Ascending aorta (tissue), 2 donors: ENCODE measurements around the gene GPR137. TPM values are rescaled to one million over a fixed set of nuclear protein-coding genes. Genes with fewer than 3 reads are reported as not detected.
A peak's percentile ranks its signal among the peaks of the same experiment; 100 is the strongest.
"Not testable (repeated sequence)": the region's sequence is repeated elsewhere in the genome, so short reads cannot be mapped to it uniquely, and the experiment has no call there.

ENCODE experiments used
- DNase-seq, 2 donors: peaks; one replicate each; pipeline ENCODE4 v3.0.0-alpha.2; 2019; ENCODE audit warnings: low spot score in 2 of 2
- H3K27ac ChIP-seq, 2 donors: fragments of 200-600 bp; sonication (generic); one replicate each; pipeline ENCODE4 v1.5.1; 2016 to 2017; ENCODE audit warnings: mild to moderate bottlenecking in 1 of 2
- H3K27me3 ChIP-seq: fragments of 200-600 bp; sonication (generic); one replicate; pipeline ENCODE4 v1.5.1; 2017
- H3K36me3 ChIP-seq, 2 donors: fragments of 200-600 bp; sonication (generic); one replicate each; pipeline ENCODE4 v1.5.1; 2016
- H3K4me1 ChIP-seq, 2 donors: fragments of 200-600 bp; sonication (generic); one replicate each; pipeline ENCODE4 v1.5.1; 2016 to 2017; ENCODE audit warnings: mild to moderate bottlenecking in 1 of 2
- H3K4me3 ChIP-seq, 2 donors: fragments of 200-600 bp; sonication (generic); one replicate each; pipeline ENCODE4 v1.5.1; 2016 to 2017; ENCODE audit warnings: mild to moderate bottlenecking in 1 of 2
- H3K9me3 ChIP-seq, 2 donors: fragments of 200-600 bp; sonication (generic); one replicate each; pipeline ENCODE4 v1.5.1; 2016
- CTCF ChIP-seq, 3 experiments: fragments of 200-600 bp in 2 of 3; fragments of 450-650 bp in 1 of 3; sonication (generic) in 2 of 3; IDR thresholded peaks; one replicate each; pipeline ENCODE4 v1.5.1; 2016 to 2019; ENCODE audit warnings: antibody characterized with exemption in 3 of 3, mild to moderate bottlenecking in 1 of 3, moderate library complexity in 1 of 3
- intact Hi-C: fragments of 100-400 bp; cut with DNase I; formaldehyde crosslinking; loops from one replicate; pipeline ENCODE4 v1.15.1; 2023
- total RNA-seq: library from RNA; depleted of rRNA; stranded (reverse); fragments of >200 nt; gene quantifications from one replicate; pipeline ENCODE4 v1.1.0, GENCODE V29; 2016

The GPR137 gene
- total RNA-seq, 1 donor from 2014 or later = 3.9 TPM

- Histone ChIP-seq H3K9me3 (no peaks in the 10 kb centered on the region), H3K4me3 (peak within 1 kb of the TSS; percentile 72 to 81), H3K27me3 (no peaks in the 10 kb centered on the region), H3K36me3 (no peaks in the 10 kb centered on the region), H3K27ac (peak within 1 kb of the TSS; percentile 68 to 86), H3K4me1 (peaks cover 10 to 15% of the 10 kb centered on the region in 2 donors)
- intact Hi-C loops = loop anchor here (1.0 to 2.0 kb wide), 5 partner anchors 12 to 64 kb away; partner anchors contain the start of genes FKBP2, GPR137, RPS6KA4 and TRMT112
- peak; percentile 100 for DNase-seq
- TF ChIP-seq CTCF (IDR thresholded peaks at IDR 0.05) = no peak
Observed at GRCh38 chr11:64305075-64305690, 19.5 kb downstream of the GPR137 start, which contains the start of gene ESRRA. ESRRA (plus strand) TSS chr11:64305524; CDS start chr11:64307180, 1,656 bp downstream.

GRCh38 chr11:64305691-64306562 is 20.3 kb downstream of the GPR137 start:
- intact Hi-C loops = loop anchor here (1.0 to 2.0 kb wide), 5 partner anchors 11 to 65 kb away; partner anchors contain the start of genes FKBP2, GPR137, RPS6KA4 and TRMT112
- peak overlapping the region; percentile 4 to 75 for H3K27ac ChIP-seq
- H3K36me3 ChIP-seq = no peaks in the 10 kb centered on the region
- peak overlapping the region; percentile 72 to 81 for H3K4me3 ChIP-seq
- H3K27me3 ChIP-seq = no peaks in the 10 kb centered on the region
- TF ChIP-seq CTCF (IDR thresholded peaks at IDR 0.05) = peak in 2 of 3 experiments; percentile 5 to 38
- H3K4me1 ChIP-seq = peaks cover 3 to 8% of the 10 kb centered on the region in 2 donors
- no peaks in the 10 kb centered on the region for H3K9me3 ChIP-seq
- DNase-seq = peak in 1 of 2 donors; percentile 82

- Histone ChIP-seq H3K36me3 (no peaks in the 10 kb centered on the region), H3K27me3 (no peaks in the 10 kb centered on the region), H3K4me3 (peak overlapping the region; percentile 72 to 81), H3K9me3 (no peaks in the 10 kb centered on the region), H3K4me1 (peaks cover 3 to 8% of the 10 kb centered on the region in 2 donors), H3K27ac (peak overlapping the region; percentile 4 to 33)
- TF ChIP-seq CTCF (IDR thresholded peaks at IDR 0.05) = no peak
- no peak for DNase-seq
- intact Hi-C loops = no loop called here
Observed at GRCh38 chr11:64306563-64306875, 20.9 kb downstream of the GPR137 start.

- peaks cover 3 to 8% of the 10 kb centered on the region in 2 donors for H3K4me1 ChIP-seq
- no peak for TF ChIP-seq CTCF (IDR thresholded peaks at IDR 0.05)
- no peaks in the 10 kb centered on the region for H3K27me3 ChIP-seq
- H3K9me3 ChIP-seq = no peaks in the 10 kb centered on the region
- H3K4me3 ChIP-seq = peak overlapping the region; percentile 72 to 81
- peak in 1 of 2 donors; percentile 73 for DNase-seq
- intact Hi-C loops = no loop called here
- H3K27ac ChIP-seq = peak overlapping the region in 1 of 2 donors; percentile 33
- no peaks in the 10 kb centered on the region for H3K36me3 ChIP-seq
Observed at GRCh38 chr11:64306876-64307622, 21.4 kb downstream of the GPR137 start.

GRCh38 chr11:64307795-64308194 is 22.1 kb downstream of the GPR137 start:
- H3K4me3 ChIP-seq, intact Hi-C loops, DNase-seq, H3K27me3 ChIP-seq, H3K4me1 ChIP-seq, H3K36me3 ChIP-seq, H3K9me3 ChIP-seq, H3K27ac ChIP-seq: not testable (repeated sequence)
